CD4-positive, alpha-beta T cell treated with Interleukin-15 for 1 hour (primary cell): ENCODE results near the gene MEG3.
"Not testable (repeated sequence)": the region's sequence is repeated elsewhere in the genome, so short reads cannot be mapped to it uniquely, and the experiment has no call there.

Source experiments
- DNase-seq: peaks from one replicate; pipeline ENCODE4 v3.0.0-alpha.2; 2020

MEG3 gene

GRCh38 chr14:100789460-100790417, 36.2 kb upstream of the MEG3 start:
- DNase-seq, result peak; percentile 3

DNA sequence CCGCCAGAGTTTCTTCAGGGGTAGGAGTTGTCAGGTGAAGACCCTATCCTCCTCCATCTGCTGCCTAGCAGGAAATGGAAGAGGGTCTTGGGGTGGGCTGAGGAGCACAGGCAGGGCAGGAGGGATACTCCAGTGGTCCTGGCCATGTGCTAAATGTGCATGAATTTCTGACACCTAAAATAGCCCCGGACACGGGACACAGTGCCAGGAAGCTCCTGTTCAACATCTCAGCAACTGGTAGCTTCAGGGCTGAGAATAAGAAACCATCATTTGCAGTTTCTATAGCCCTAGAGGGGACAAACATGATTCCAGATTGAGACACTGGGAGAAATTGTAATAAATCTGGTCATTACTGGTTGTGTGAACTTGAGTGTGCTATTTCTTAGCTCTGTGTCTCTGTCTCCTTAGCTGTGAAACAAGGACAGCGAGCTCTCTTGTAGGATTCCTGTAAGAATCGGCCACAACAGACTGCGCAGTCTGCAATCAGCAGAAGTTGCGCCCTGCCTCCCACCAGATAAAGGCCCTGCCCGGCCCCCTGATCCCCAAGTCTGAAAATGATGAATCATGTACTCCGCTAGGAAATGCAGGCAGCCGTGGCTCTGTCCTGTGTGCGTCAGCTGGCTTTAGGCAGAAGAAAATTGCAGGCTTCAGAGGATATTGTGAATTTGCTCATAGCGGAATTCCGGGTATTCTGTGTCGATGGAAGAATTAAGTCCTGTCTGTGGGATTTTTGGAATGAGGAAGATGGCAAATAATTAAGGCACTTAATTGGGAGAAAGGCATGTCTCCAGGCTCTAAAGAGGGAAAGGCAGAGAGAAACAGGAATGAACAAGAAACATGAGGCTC, 35.2 kb upstream of the MEG3 start:
- DNase-seq, result peak; percentile 2

GRCh38 chr14:100791348-100791735, 34.6 kb upstream of the MEG3 start:
- DNase-seq, result peak; percentile 8

- no peak for DNase-seq
Measured at GRCh38 chr14:100791995-100792394, 33.9 kb upstream of the MEG3 start.

GRCh38 chr14:100796946-100797345, 29.0 kb upstream of the MEG3 start:
- DNase-seq, result no peak

- DNase-seq, result no peak
Measured at GRCh38 chr14:100800041-100800440, 25.9 kb upstream of the MEG3 start.

DNA sequence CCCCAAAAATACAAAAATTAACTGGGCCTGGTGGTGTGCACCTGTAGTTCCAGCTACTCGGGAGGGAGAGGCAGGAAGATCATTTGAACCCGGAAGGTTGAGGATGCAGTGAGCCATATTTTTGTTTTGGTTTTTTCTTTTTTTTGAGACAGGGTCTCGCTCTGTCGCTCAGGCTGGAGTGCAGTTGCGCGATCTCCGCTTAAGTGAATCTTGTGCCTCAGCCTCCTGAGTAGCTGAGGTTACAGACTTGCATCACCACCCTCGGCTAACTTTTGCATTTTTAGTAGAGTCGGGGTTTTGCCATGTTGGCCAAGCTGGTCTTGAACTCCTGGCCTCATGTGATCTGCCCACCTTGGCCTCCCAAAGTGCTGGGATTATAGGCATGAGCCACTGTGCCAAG, 24.5 kb upstream of the MEG3 start:
- DNase-seq, result not testable (repeated sequence)

GRCh38 chr14:100802179-100802578, 23.7 kb upstream of the MEG3 start:
- no peak for DNase-seq

GRCh38 chr14:100802766-100803165, 23.2 kb upstream of the MEG3 start:
- no peak for DNase-seq

DNA sequence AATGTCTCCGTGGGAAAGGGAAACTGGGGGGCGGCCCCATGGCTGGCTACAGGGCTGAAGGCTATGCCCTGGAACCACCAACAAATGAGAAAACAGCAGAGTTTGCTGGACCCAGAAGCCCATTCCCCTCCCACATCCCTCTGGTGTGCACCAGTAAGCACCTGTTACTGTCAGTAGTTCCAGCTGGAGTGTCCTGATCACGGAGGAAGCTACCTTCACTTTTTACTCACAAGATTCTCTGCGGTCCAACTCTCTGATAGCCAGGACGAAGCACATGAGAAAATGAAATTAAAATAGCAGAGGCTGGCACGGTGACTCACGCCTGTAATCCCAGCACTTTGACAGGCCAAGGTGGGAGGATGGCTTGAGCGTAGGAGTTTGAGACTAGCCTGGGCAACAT, 22.7 kb upstream of the MEG3 start:
- no peak for DNase-seq

DNA sequence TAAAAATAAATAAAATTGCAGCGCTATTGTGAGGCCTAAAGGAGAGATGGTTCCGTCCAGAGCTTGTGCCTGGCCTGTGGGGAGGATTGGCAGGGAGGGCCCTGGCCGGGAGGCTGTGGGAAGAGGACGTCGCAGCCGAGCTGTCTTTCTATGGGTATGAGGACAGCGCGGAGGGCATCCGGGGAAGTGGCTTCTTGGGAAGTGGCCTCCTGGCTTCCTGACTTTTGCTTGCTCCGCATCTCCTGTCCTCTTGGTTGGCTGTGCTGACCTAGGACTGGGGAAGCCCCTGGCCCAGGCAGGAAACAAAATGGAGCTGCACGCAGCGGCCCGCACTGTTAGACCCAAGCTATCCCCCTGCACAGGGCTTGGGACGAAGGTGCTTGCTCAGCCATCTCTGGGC, 22.2 kb upstream of the MEG3 start:
- DNase-seq, result no peak

- no peak for DNase-seq
Measured at GRCh38 chr14:100804138-100804537, 21.8 kb upstream of the MEG3 start.

DNA sequence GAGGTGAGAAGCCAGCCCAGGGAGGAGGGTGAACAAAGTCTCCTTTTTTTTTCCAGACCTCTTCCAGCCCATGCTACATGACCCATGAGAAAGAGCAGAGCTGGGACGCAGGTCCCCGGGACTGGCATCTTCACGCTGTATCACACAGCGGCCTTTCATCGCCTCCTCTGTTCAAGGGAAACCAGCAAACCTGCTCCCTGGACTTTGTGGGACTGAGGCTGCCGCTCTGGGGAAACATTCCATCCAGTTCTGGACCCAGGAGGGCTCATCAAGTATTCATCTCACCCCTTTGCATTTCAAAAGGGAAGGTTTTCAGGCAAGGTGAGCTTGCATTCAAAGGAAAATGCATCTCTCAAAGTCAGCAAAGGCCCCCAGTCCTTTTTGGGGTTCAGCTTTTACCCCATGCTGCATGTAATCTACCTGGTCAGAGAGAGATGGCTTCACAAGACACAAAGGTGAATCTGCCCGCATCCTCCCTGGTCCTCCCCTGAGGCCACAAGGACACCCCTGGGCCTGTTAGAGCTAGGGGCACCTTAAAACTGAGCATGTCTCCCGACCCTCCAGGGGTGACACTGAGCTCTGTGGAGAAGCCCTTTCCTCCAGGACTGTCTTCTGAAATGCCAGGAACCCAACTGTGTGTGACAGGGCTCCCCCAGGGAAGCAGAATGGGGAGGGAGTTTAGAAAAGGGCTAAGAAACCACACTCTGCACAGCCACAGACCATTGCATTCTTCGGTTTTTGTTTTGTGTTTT, 21.2 kb upstream of the MEG3 start:
- no peak for DNase-seq

- DNase-seq, result no peak
Measured at GRCh38 chr14:100806386-100806785, 19.5 kb upstream of the MEG3 start.

GRCh38 chr14:100807496-100807895, 18.4 kb upstream of the MEG3 start:
- DNase-seq, result no peak

GRCh38 chr14:100807979-100808734, 17.8 kb upstream of the MEG3 start:
- DNase-seq, result no peak

- no peak for DNase-seq
Measured at GRCh38 chr14:100810435-100810834, 15.5 kb upstream of the MEG3 start.

- no peak for DNase-seq
Measured at GRCh38 chr14:100810861-100811461, 15.0 kb upstream of the MEG3 start.

- DNase-seq, result no peak
Measured at GRCh38 chr14:100813291-100813690, 12.6 kb upstream of the MEG3 start.

- no peak for DNase-seq
Measured at GRCh38 chr14:100815478-100816285, 10.2 kb upstream of the MEG3 start.
